Measurements from ENCODE around the gene SLC2A2. TPM values are rescaled to one million over a fixed set of nuclear protein-coding genes. Genes with fewer than 3 reads are reported as not detected.

SLC2A2 gene
- total RNA-seq, 1 donor from 2014 or later, result not detected

GRCh38 chr3:170997961-170998913, 28.3 kb downstream of the SLC2A2 start:
- H3K9me3 ChIP-seq (replicated peaks), result no peaks in the 10 kb centered on the region
- TF ChIP-seq CTCF (IDR thresholded peaks at IDR 0.05; ENCODE audit: borderline replicate concordance), result no peak
- H3K36me3 ChIP-seq, result no peaks in the 10 kb centered on the region
- intact Hi-C loops (cut with micrococcal nuclease), result no loop called here
- no peaks in the 10 kb centered on the region for H3K27me3 ChIP-seq (ENCODE audit: low read depth)
- H3K27ac ChIP-seq (replicated peaks), result no peak overlapping the region
- H3K4me3 ChIP-seq, result no peak overlapping the region
- H3K4me1 ChIP-seq, result no peaks in the 10 kb centered on the region
- no peak for DNase-seq

GRCh38 chr3:170992854-170993253, 33.7 kb downstream of the SLC2A2 start:
- intact Hi-C loops (cut with micrococcal nuclease), result no loop called here
- DNase-seq, result no peak
- no peak overlapping the region for H3K27ac ChIP-seq (replicated peaks)
- no peaks in the 10 kb centered on the region for H3K27me3 ChIP-seq (ENCODE audit: low read depth)
- no peaks in the 10 kb centered on the region for H3K4me1 ChIP-seq
- no peak overlapping the region for H3K4me3 ChIP-seq
- no peaks in the 10 kb centered on the region for H3K36me3 ChIP-seq
- no peak for TF ChIP-seq CTCF (IDR thresholded peaks at IDR 0.05; ENCODE audit: borderline replicate concordance)
- no peaks in the 10 kb centered on the region for H3K9me3 ChIP-seq (replicated peaks)

GRCh38 chr3:170991664-170992063, 34.9 kb downstream of the SLC2A2 start:
- no peak for TF ChIP-seq CTCF (IDR thresholded peaks at IDR 0.05; ENCODE audit: borderline replicate concordance)
- Histone ChIP-seq H3K4me3 (no peak overlapping the region), H3K27me3 (ENCODE audit: low read depth) (no peaks in the 10 kb centered on the region), H3K36me3 (no peaks in the 10 kb centered on the region), H3K27ac (replicated peaks) (no peak overlapping the region), H3K9me3 (replicated peaks) (no peaks in the 10 kb centered on the region), H3K4me1 (no peaks in the 10 kb centered on the region)
- intact Hi-C loops (cut with micrococcal nuclease), result no loop called here
- DNase-seq, result no peak

GRCh38 chr3:170989100-170989648, 37.3 kb downstream of the SLC2A2 start:
- Histone ChIP-seq H3K9me3 (replicated peaks) (peaks cover 4% of the 10 kb centered on the region), H3K4me3 (no peak overlapping the region), H3K27me3 (ENCODE audit: low read depth) (no peaks in the 10 kb centered on the region), H3K4me1 (no peaks in the 10 kb centered on the region), H3K36me3 (no peaks in the 10 kb centered on the region), H3K27ac (replicated peaks) (no peak overlapping the region)
- no peak for TF ChIP-seq CTCF (IDR thresholded peaks at IDR 0.05; ENCODE audit: borderline replicate concordance)
- intact Hi-C loops (cut with micrococcal nuclease), result no loop called here
- no peak for DNase-seq

- H3K9me3 ChIP-seq (replicated peaks), result peaks cover 11% of the 10 kb centered on the region
- H3K27ac ChIP-seq (replicated peaks), result no peak overlapping the region
- no peaks in the 10 kb centered on the region for H3K27me3 ChIP-seq (ENCODE audit: low read depth)
- H3K4me1 ChIP-seq, result no peaks in the 10 kb centered on the region
- no peak for DNase-seq
- no peak overlapping the region for H3K4me3 ChIP-seq
- intact Hi-C loops (cut with micrococcal nuclease), result no loop called here
- no peak for TF ChIP-seq CTCF (IDR thresholded peaks at IDR 0.05; ENCODE audit: borderline replicate concordance)
- no peaks in the 10 kb centered on the region for H3K36me3 ChIP-seq
These were observed 38.1 kb downstream of the SLC2A2 start for GRCh38 chr3:170988378-170988777.
